Parathyroid adenoma (tissue), 2 donors: ENCODE results near the gene DALRD3.

Experiments used
- H2AFZ ChIP-seq: fragments of 300-600 bp; sonication (generic); one replicate; pipeline ENCODE4 v1.7.0; 2017; ENCODE audit warnings: antibody characterized with exemption, mild to moderate bottlenecking
- H3K27ac ChIP-seq: fragments of 300-600 bp; sonication (generic); one replicate; pipeline ENCODE4 v1.7.0; 2017
- H3K27me3 ChIP-seq: fragments of 300-600 bp; sonication (generic); one replicate; pipeline ENCODE4 v1.7.0; 2017; ENCODE audit warnings: low read length; ENCODE audit not compliant: control insufficient read depth, insufficient read depth
- H3K36me3 ChIP-seq: fragments of 300-600 bp; sonication (generic); one replicate; pipeline ENCODE4 v1.7.0; 2017; ENCODE audit warnings: low read length; ENCODE audit not compliant: control insufficient read depth, insufficient read depth
- H3K4me1 ChIP-seq: fragments of 300-600 bp; sonication (generic); one replicate; pipeline ENCODE4 v1.7.0; 2017; ENCODE audit warnings: control low read depth
- H3K4me2 ChIP-seq: fragments of 300-600 bp; sonication (generic); one replicate; pipeline ENCODE4 v1.7.0; 2017; ENCODE audit warnings: low read length
- H3K4me3 ChIP-seq: fragments of 300-600 bp; sonication (generic); one replicate; pipeline ENCODE4 v1.7.0; 2017; ENCODE audit warnings: low read depth, low read length
- H3K79me2 ChIP-seq: fragments of 300-600 bp; sonication (generic); one replicate; pipeline ENCODE4 v1.7.0; 2017; ENCODE audit warnings: control low read depth
- H3K9ac ChIP-seq: fragments of 300-600 bp; sonication (generic); one replicate; pipeline ENCODE4 v1.7.0; 2017; ENCODE audit warnings: mild to moderate bottlenecking
- H3K9me3 ChIP-seq: fragments of 300-600 bp; sonication (generic); one replicate; pipeline ENCODE4 v1.7.0; 2017; ENCODE audit warnings: low read length; ENCODE audit not compliant: control insufficient read depth
- CTCF ChIP-seq: fragments of 300-600 bp; sonication (generic); IDR thresholded peaks from one replicate; pipeline ENCODE4 v1.7.0; 2017; ENCODE audit warnings: antibody characterized with exemption, mild to moderate bottlenecking
- donor health status: primary hyperparathyroidism.

The DALRD3 gene

GRCh38 chr3:49025793-49026520, 7.6 kb upstream of the DALRD3 start:
- Histone ChIP-seq H3K79me2 (peaks cover 3% of the 10 kb centered on the region), H3K4me3 (no peak overlapping the region), H3K9ac (no peak overlapping the region), H2AFZ (no peak overlapping the region), H3K4me2 (no peak overlapping the region), H3K27me3 (no peaks in the 10 kb centered on the region), H3K4me1 (peaks cover 11% of the 10 kb centered on the region), H3K27ac (no peak overlapping the region), H3K9me3 (no peaks in the 10 kb centered on the region), H3K36me3 (no peaks in the 10 kb centered on the region)
- no peak for TF ChIP-seq CTCF

- Histone ChIP-seq H3K4me3 (no peak overlapping the region), H3K4me2 (no peak overlapping the region), H3K36me3 (no peaks in the 10 kb centered on the region), H3K79me2 (peaks cover 3% of the 10 kb centered on the region), H3K4me1 (peaks cover 12% of the 10 kb centered on the region), H2AFZ (no peak overlapping the region), H3K9me3 (no peaks in the 10 kb centered on the region), H3K9ac (no peak overlapping the region), H3K27ac (no peak overlapping the region), H3K27me3 (no peaks in the 10 kb centered on the region)
- TF ChIP-seq CTCF, result no peak
Measured at GRCh38 chr3:49025005-49025792, 6.8 kb upstream of the DALRD3 start.

GRCh38 chr3:49024449-49024848, 6.1 kb upstream of the DALRD3 start:
- Histone ChIP-seq H3K9ac (no peak overlapping the region), H3K4me2 (no peak overlapping the region), H3K27ac (no peak overlapping the region), H3K27me3 (no peaks in the 10 kb centered on the region), H3K4me3 (no peak overlapping the region), H2AFZ (no peak overlapping the region), H3K9me3 (no peaks in the 10 kb centered on the region), H3K4me1 (peaks cover 11% of the 10 kb centered on the region), H3K79me2 (peaks cover 3% of the 10 kb centered on the region), H3K36me3 (no peaks in the 10 kb centered on the region)
- no peak for TF ChIP-seq CTCF

GRCh38 chr3:49023775-49024174, 5.4 kb upstream of the DALRD3 start:
- Histone ChIP-seq H3K27me3 (no peaks in the 10 kb centered on the region), H3K4me3 (no peak overlapping the region), H3K4me2 (no peak overlapping the region), H3K9ac (no peak overlapping the region), H3K4me1 (peaks cover 13% of the 10 kb centered on the region), H3K9me3 (no peaks in the 10 kb centered on the region), H2AFZ (no peak overlapping the region), H3K79me2 (peaks cover 3% of the 10 kb centered on the region), H3K27ac (no peak overlapping the region), H3K36me3 (no peaks in the 10 kb centered on the region)
- no peak for TF ChIP-seq CTCF
